RWPE2 (cell line): ENCODE measurements around the gene L3MBTL1.

Experiments used
- ATAC-seq: fragments of 200-7000 bp; cut with Tn5 transposase; 3 replicates; pipeline ENCODE4 v1.9.1; 2021; ENCODE audit warnings: low read depth
- DNase-seq: peaks from one replicate; pipeline ENCODE4 v3.0.0-alpha.2; 2020; ENCODE audit warnings: low spot score
- H3K27ac ChIP-seq: fragments of 450-650 bp; 2 replicates; pipeline ENCODE4 v1.5.1; 2017; ENCODE audit warnings: mild to moderate bottlenecking; ENCODE audit not compliant: poor library complexity, severe bottlenecking
- H3K27me3 ChIP-seq: fragments of 250-450 bp; sonication (Bioruptor Pico); 2 replicates; pipeline ENCODE4 v1.5.1; 2021; ENCODE audit warnings: mild to moderate bottlenecking, moderate library complexity; ENCODE audit not compliant: insufficient read depth, poor library complexity, severe bottlenecking
- H3K36me3 ChIP-seq: fragments of 250-450 bp; sonication (Bioruptor Pico); 2 replicates; pipeline ENCODE4 v1.5.1; 2020; ENCODE audit warnings: low read depth, mild to moderate bottlenecking, moderate library complexity
- H3K4me1 ChIP-seq: fragments of 250-450 bp; sonication (Bioruptor Pico); 2 replicates; pipeline ENCODE4 v1.5.1; 2021; ENCODE audit warnings: mild to moderate bottlenecking, moderate library complexity; ENCODE audit not compliant: insufficient read depth, poor library complexity, severe bottlenecking
- H3K4me3 ChIP-seq: fragments of 250-450 bp; sonication (Bioruptor Pico); 2 replicates; pipeline ENCODE4 v1.5.1; 2021; ENCODE audit warnings: mild to moderate bottlenecking, moderate library complexity; ENCODE audit not compliant: severe bottlenecking
- H3K9me3 ChIP-seq: fragments of 250-450 bp; sonication (Bioruptor Pico); 2 replicates; pipeline ENCODE4 v1.5.1; 2021; ENCODE audit warnings: mild to moderate bottlenecking, moderate library complexity; ENCODE audit not compliant: severe bottlenecking
- TF ChIP-seq, protein P1 (sequence below): fragments of 450-650 bp; IDR thresholded peaks from one replicate; pipeline ENCODE4 v1.5.1; 2017; ENCODE audit warnings: mild to moderate bottlenecking, moderate library complexity; ENCODE audit not compliant: poor library complexity, severe bottlenecking

L3MBTL1 gene

DNA sequence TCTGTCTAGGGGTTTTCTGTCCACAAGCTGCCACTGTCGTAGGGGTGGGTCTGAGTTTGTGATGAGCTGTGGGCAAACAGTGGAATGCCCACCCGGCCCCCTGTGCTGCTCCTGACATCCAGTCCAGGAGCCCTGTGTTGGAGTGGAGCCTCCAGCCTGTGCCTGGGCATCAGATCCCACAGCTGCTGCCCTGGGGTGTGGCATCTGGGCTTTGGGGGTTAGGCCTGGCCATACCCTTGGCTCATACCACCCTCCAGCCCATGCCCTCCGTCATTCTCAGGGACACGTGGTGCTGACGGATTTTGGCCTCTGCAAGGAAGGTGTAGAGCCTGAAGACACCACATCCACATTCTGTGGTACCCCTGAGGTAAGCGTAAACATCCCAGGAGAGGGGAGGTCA, 64.3 kb downstream of the L3MBTL1 start:
- H3K4me3 ChIP-seq: no peak overlapping the region
- no peaks in the 10 kb centered on the region for H3K36me3 ChIP-seq
- no peaks in the 10 kb centered on the region for H3K4me1 ChIP-seq
- no peak for DNase-seq
- TF ChIP-seq, protein P1, sequence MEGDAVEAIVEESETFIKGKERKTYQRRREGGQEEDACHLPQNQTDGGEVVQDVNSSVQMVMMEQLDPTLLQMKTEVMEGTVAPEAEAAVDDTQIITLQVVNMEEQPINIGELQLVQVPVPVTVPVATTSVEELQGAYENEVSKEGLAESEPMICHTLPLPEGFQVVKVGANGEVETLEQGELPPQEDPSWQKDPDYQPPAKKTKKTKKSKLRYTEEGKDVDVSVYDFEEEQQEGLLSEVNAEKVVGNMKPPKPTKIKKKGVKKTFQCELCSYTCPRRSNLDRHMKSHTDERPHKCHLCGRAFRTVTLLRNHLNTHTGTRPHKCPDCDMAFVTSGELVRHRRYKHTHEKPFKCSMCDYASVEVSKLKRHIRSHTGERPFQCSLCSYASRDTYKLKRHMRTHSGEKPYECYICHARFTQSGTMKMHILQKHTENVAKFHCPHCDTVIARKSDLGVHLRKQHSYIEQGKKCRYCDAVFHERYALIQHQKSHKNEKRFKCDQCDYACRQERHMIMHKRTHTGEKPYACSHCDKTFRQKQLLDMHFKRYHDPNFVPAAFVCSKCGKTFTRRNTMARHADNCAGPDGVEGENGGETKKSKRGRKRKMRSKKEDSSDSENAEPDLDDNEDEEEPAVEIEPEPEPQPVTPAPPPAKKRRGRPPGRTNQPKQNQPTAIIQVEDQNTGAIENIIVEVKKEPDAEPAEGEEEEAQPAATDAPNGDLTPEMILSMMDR: no peak
- H3K27me3 ChIP-seq: no peaks in the 10 kb centered on the region
- no peaks in the 10 kb centered on the region for H3K9me3 ChIP-seq
- no peak for ATAC-seq
- H3K27ac ChIP-seq: no peak overlapping the region

DNA sequence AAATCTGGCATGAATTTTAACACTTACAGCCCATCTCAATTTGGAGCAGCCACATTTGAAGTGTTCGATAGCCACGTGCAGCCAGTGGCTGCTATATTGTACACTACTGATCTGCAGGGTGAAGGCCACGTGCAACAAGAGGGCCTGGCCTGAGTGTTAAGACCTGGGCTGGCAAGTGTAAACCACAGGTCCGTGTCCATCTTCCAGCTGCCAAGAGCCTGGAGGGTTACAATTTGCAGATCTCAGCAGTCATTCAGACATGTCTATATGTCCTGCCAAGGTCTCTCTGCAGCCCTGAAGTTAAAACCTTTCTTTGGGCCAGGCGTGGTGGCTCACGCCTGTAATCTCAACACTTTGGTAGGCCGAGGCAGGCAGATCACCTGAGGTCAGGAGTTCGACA, 65.4 kb downstream of the L3MBTL1 start:
- TF ChIP-seq, protein P1: no peak
- Histone ChIP-seq H3K27ac (no peak overlapping the region), H3K27me3 (no peaks in the 10 kb centered on the region), H3K36me3 (no peaks in the 10 kb centered on the region), H3K4me1 (no peaks in the 10 kb centered on the region), H3K4me3 (no peak overlapping the region), H3K9me3 (no peaks in the 10 kb centered on the region)
- DNase-seq (no peak), ATAC-seq (no peak)

GRCh38 chr20:43576108-43576507, 68.6 kb downstream of the L3MBTL1 start:
- TF ChIP-seq, protein P1: no peak
- no peaks in the 10 kb centered on the region for H3K36me3 ChIP-seq
- H3K4me1 ChIP-seq: no peaks in the 10 kb centered on the region
- no peaks in the 10 kb centered on the region for H3K9me3 ChIP-seq
- no peak overlapping the region for H3K27ac ChIP-seq
- DNase-seq (no peak), ATAC-seq (no peak)
- H3K27me3 ChIP-seq: no peaks in the 10 kb centered on the region
- no peak overlapping the region for H3K4me3 ChIP-seq

DNA sequence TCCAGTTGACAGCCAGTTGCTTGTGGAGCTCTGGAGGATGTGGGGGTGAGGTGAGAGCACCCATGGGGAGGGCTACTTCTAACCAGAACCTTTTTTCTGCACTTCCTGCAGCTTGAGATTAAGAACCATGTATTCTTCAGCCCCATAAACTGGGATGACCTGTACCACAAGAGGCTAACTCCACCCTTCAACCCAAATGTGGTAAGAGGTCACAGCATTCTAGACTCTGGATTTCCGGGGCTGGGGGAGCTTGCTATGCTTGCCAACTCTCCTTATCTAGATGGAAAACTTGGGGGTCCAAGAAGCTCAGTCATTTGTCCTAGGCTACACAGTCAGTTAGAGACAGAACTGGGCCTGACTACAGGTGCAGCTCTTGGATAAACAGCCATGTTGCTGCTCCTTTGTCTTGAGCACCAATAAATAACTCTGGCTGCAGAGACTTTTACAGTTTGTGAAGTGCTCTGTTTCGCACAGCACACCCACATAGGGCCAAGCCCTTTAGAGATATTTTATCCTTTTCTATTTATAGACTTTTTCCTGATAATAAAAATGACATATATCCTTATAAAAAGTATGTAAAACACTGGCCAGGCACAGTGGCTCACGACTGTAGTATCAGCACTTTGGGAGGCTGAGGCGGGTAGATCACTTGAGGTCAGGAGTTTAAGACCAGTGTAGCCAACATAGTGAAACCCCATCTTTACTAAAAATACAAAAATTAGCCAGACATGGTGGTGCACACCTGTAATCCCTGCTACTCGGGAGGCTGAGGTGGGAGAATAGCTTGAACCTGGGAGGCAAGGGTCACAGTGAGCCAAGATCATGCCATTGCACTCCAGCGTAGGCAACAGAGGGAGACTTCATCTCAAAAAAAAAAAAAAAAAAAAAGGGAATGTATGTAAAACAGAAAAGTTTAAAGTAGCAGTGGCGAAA, 72.6 kb downstream of the L3MBTL1 start:
- no peaks in the 10 kb centered on the region for H3K27me3 ChIP-seq
- H3K4me1 ChIP-seq: no peaks in the 10 kb centered on the region
- no peaks in the 10 kb centered on the region for H3K9me3 ChIP-seq
- ATAC-seq: no peak
- no peak for DNase-seq
- TF ChIP-seq, protein P1: no peak
- H3K36me3 ChIP-seq: no peaks in the 10 kb centered on the region
- no peak overlapping the region for H3K4me3 ChIP-seq
- H3K27ac ChIP-seq: no peak overlapping the region
